ENCODE measurements around the gene MICU1. TPM values are rescaled to one million over a fixed set of nuclear protein-coding genes. Genes with fewer than 3 reads are reported as not detected.

MICU1 gene
- total and polyA plus RNA-seq, 10 of the 15 experiments (the other 5 are each of a cell fraction or from before 2014, with no cell fraction given) = 18.2 to 36.4 (median 22.2) TPM

- no peaks in the 10 kb centered on the region for H3K79me2 ChIP-seq (ENCODE audit: control insufficient read depth, insufficient read depth, low read length)
- ChIA-PET CTCF (no interaction called here), SMC1A (ENCODE audit: uncharacterized antibody, unreplicated experiment) (no interaction called here), POLR2A (no interaction called here), RAD21 (ENCODE audit: unreplicated experiment) (no interaction called here)
- no peak overlapping the region for H2AFZ ChIP-seq (ENCODE audit: control insufficient read depth, low read depth, low read length)
- H3K4me1 ChIP-seq (ENCODE audit: control insufficient read depth, insufficient read depth, low read length) = no peaks in the 10 kb centered on the region
- intact Hi-C loops (cut with micrococcal nuclease; ENCODE audit: unreplicated experiment) = no loop called here
- H3K4me2 ChIP-seq (ENCODE audit: control insufficient read depth, insufficient read depth) = no peak overlapping the region
- H3K4me3 ChIP-seq = no peak overlapping the region
- no peak overlapping the region for H3K27ac ChIP-seq (ENCODE audit: control insufficient read depth, insufficient read depth)
- TF ChIP-seq, protein P1, sequence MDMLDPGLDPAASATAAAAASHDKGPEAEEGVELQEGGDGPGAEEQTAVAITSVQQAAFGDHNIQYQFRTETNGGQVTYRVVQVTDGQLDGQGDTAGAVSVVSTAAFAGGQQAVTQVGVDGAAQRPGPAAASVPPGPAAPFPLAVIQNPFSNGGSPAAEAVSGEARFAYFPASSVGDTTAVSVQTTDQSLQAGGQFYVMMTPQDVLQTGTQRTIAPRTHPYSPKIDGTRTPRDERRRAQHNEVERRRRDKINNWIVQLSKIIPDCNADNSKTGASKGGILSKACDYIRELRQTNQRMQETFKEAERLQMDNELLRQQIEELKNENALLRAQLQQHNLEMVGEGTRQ (IDR thresholded peaks at IDR 0.05; ENCODE audit: borderline replicate concordance, low read depth, low read length) = no peak
- no peaks in the 10 kb centered on the region; a peak in 1 of 4 replicates for H3K36me3 ChIP-seq (ENCODE audit: control insufficient read depth in 2 of 2, insufficient read depth in 2 of 2, low read length in 1 of 2)
- in situ Hi-C loops (cut with MboI) = no loop called here
- H4K20me1 ChIP-seq (ENCODE audit: control insufficient read depth, insufficient read depth) = no peaks in the 10 kb centered on the region
- WGBS (ENCODE audit: insufficient coverage, insufficient replicate concordance, low lambda C conversion rate, missing lambda C conversion rate) = 92% methylated on average over 4 of the region's 4 CpGs
- H3K9ac ChIP-seq (ENCODE audit: control insufficient read depth, insufficient read depth, low read length) = no peak overlapping the region
- H3K27me3 ChIP-seq (replicated peaks in 1 of 2; ENCODE audit: control insufficient read depth in 2 of 2, insufficient read depth in 2 of 2, low read length in 1 of 2) = no peaks in the 10 kb centered on the region
- ATAC-seq (no peak), FAIRE-seq (no peak), DNase-seq (ENCODE audit: low read depth, low spot score) (no peak)
- BruUV-seq (replicated peaks) = no TSS peak
- H3K9me3 ChIP-seq (replicated peaks; ENCODE audit: control insufficient read depth, insufficient read depth, low read length) = no peaks in the 10 kb centered on the region
Observed at GRCh38 chr10:72487116-72487515, 138.8 kb downstream of the MICU1 start.

GRCh38 chr10:72485701-72486100, 140.2 kb downstream of the MICU1 start:
- Histone ChIP-seq H3K27me3 (replicated peaks in 1 of 2; ENCODE audit: control insufficient read depth in 2 of 2, insufficient read depth in 2 of 2, low read length in 1 of 2) (no peaks in the 10 kb centered on the region), H2AFZ (ENCODE audit: control insufficient read depth, low read depth, low read length) (no peak overlapping the region), H3K4me2 (ENCODE audit: control insufficient read depth, insufficient read depth) (no peak overlapping the region), H3K27ac (ENCODE audit: control insufficient read depth, insufficient read depth) (no peak overlapping the region), H3K9ac (ENCODE audit: control insufficient read depth, insufficient read depth, low read length) (no peak overlapping the region), H3K36me3 (ENCODE audit: control insufficient read depth in 2 of 2, insufficient read depth in 2 of 2, low read length in 1 of 2) (no peaks in the 10 kb centered on the region; a peak in 1 of 4 replicates), H4K20me1 (ENCODE audit: control insufficient read depth, insufficient read depth) (no peaks in the 10 kb centered on the region), H3K4me3 (no peak overlapping the region), H3K4me1 (ENCODE audit: control insufficient read depth, insufficient read depth, low read length) (no peaks in the 10 kb centered on the region), H3K9me3 (replicated peaks; ENCODE audit: control insufficient read depth, insufficient read depth, low read length) (no peaks in the 10 kb centered on the region), H3K79me2 (ENCODE audit: control insufficient read depth, insufficient read depth, low read length) (no peaks in the 10 kb centered on the region)
- ChIA-PET SMC1A (ENCODE audit: uncharacterized antibody, unreplicated experiment) (interaction anchor here (0.9 kb wide), 1 partner anchor 69 kb away, joined by 3 read pairs; no protein-coding TSS in a partner anchor), POLR2A (interaction anchor here (0.7 kb wide), 1 partner anchor 65 kb away, joined by 3 read pairs; no protein-coding TSS in a partner anchor), CTCF (interaction anchor here (0.6 kb wide), 1 partner anchor 8 kb away, joined by 3 read pairs; no protein-coding TSS in a partner anchor), RAD21 (ENCODE audit: unreplicated experiment) (no interaction called here)
- FAIRE-seq = no peak
- DNase-seq (ENCODE audit: low read depth, low spot score) = no peak
- intact Hi-C loops (cut with micrococcal nuclease; ENCODE audit: unreplicated experiment) = no loop called here
- BruUV-seq (replicated peaks) = no TSS peak
- in situ Hi-C loops (cut with MboI) = no loop called here
- 100% methylated on average over 3 of the region's 3 CpGs for WGBS (ENCODE audit: insufficient coverage, insufficient replicate concordance, low lambda C conversion rate, missing lambda C conversion rate)
- no peak for ATAC-seq
- TF ChIP-seq MYB (IDR thresholded peaks at IDR 0.05; ENCODE audit: borderline replicate concordance, low read depth, low read length) (no peak), RFX5 (IDR thresholded peaks at IDR 0.05; ENCODE audit: low read depth, low read length) (no peak), PML (IDR thresholded peaks at IDR 0.05; ENCODE audit: low read length) (no peak), BMI1 (IDR thresholded peaks at IDR 0.05; ENCODE audit: borderline replicate concordance) (no peak), RAD21 (IDR thresholded peaks at IDR 0.05; ENCODE audit: insufficient read depth, low read depth, low read length) (no peak), POLR2A (IDR thresholded peaks at IDR 0.05; ENCODE audit: low read depth, low read length) (no peak), NFYA (IDR thresholded peaks at IDR 0.05; ENCODE audit: borderline replicate concordance, low read depth, low read length) (no peak), LARP7 (IDR thresholded peaks at IDR 0.05) (no peak)
- TF ChIP-seq, protein P2, sequence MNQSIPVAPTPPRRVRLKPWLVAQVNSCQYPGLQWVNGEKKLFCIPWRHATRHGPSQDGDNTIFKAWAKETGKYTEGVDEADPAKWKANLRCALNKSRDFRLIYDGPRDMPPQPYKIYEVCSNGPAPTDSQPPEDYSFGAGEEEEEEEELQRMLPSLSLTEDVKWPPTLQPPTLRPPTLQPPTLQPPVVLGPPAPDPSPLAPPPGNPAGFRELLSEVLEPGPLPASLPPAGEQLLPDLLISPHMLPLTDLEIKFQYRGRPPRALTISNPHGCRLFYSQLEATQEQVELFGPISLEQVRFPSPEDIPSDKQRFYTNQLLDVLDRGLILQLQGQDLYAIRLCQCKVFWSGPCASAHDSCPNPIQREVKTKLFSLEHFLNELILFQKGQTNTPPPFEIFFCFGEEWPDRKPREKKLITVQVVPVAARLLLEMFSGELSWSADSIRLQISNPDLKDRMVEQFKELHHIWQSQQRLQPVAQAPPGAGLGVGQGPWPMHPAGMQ (IDR thresholded peaks at IDR 0.05; ENCODE audit: borderline replicate concordance) = no peak
- TF ChIP-seq, protein P3, sequence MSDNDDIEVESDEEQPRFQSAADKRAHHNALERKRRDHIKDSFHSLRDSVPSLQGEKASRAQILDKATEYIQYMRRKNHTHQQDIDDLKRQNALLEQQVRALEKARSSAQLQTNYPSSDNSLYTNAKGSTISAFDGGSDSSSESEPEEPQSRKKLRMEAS (IDR thresholded peaks at IDR 0.05; ENCODE audit: low read depth, low read length) = no peak

Measured in GM12878 (cell line).